ENCODE measurements around the gene SYNJ2.

The SYNJ2 gene

GRCh38 chr6:157982102-157982562 lies 469 bp downstream of the SYNJ2 start:
- H3K27ac ChIP-seq (ENCODE audit: low read length), result peak overlapping the region; percentile 50; the same call in 1 of the 2 replicates
- peak; percentile 29 for DNase-seq
- no peak for TF ChIP-seq EZH2 (optimal IDR thresholded peaks at IDR 0.05; ENCODE audit: low read depth, low read length)
- TF ChIP-seq, protein P1, sequence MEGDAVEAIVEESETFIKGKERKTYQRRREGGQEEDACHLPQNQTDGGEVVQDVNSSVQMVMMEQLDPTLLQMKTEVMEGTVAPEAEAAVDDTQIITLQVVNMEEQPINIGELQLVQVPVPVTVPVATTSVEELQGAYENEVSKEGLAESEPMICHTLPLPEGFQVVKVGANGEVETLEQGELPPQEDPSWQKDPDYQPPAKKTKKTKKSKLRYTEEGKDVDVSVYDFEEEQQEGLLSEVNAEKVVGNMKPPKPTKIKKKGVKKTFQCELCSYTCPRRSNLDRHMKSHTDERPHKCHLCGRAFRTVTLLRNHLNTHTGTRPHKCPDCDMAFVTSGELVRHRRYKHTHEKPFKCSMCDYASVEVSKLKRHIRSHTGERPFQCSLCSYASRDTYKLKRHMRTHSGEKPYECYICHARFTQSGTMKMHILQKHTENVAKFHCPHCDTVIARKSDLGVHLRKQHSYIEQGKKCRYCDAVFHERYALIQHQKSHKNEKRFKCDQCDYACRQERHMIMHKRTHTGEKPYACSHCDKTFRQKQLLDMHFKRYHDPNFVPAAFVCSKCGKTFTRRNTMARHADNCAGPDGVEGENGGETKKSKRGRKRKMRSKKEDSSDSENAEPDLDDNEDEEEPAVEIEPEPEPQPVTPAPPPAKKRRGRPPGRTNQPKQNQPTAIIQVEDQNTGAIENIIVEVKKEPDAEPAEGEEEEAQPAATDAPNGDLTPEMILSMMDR (IDR thresholded peaks at IDR 0.05; ENCODE audit: low read length), result no peak
- TF ChIP-seq EZH2phosphoT487 (IDR thresholded peaks at IDR 0.05; ENCODE audit: low read length), result no peak
- peak overlapping the region; percentile 74 for H3K9ac ChIP-seq (ENCODE audit: low read length)
- peaks cover 48% of the 10 kb centered on the region for H3K79me2 ChIP-seq (ENCODE audit: low read length)
- no peaks in the 10 kb centered on the region for H3K9me3 ChIP-seq (replicated peaks; ENCODE audit: insufficient read depth, low read length)
- no peaks in the 10 kb centered on the region for H4K20me1 ChIP-seq (ENCODE audit: insufficient read depth, low read length)
- H3K4me3 ChIP-seq (ENCODE audit: low read length), result peak overlapping the region; percentile 74
- peak overlapping the region; percentile 23; the same call in 1 of the 2 replicates for H2AFZ ChIP-seq (ENCODE audit: low read length)
- peaks cover 4% of the 10 kb centered on the region; the same call in 1 of the 2 replicates for H3F3A ChIP-seq (ENCODE audit: insufficient read depth, low read length)
- H3K9me2 ChIP-seq (replicated peaks; ENCODE audit: insufficient read depth, low read length), result no peaks in the 10 kb centered on the region
- H3K27me3 ChIP-seq (replicated peaks; ENCODE audit: insufficient read depth, low read length), result no peaks in the 10 kb centered on the region
- no peaks in the 10 kb centered on the region for H3K36me3 ChIP-seq (replicated peaks; ENCODE audit: insufficient read depth, low read length)
- H3K4me1 ChIP-seq (ENCODE audit: low read length), result no peaks in the 10 kb centered on the region
- peak overlapping the region; percentile 73 for H3K4me2 ChIP-seq (ENCODE audit: low read depth, low read length)

GRCh38 chr6:157982563-157983405 lies 1.1 kb downstream of the SYNJ2 start:
- Histone ChIP-seq H3F3A (ENCODE audit: insufficient read depth, low read length) (peaks cover 4% of the 10 kb centered on the region; the same call in 1 of the 2 replicates), H3K4me3 (ENCODE audit: low read length) (peak overlapping the region; percentile 74), H3K9me2 (replicated peaks; ENCODE audit: insufficient read depth, low read length) (no peaks in the 10 kb centered on the region), H3K9me3 (replicated peaks; ENCODE audit: insufficient read depth, low read length) (no peaks in the 10 kb centered on the region), H3K36me3 (replicated peaks; ENCODE audit: insufficient read depth, low read length) (no peaks in the 10 kb centered on the region), H3K27me3 (replicated peaks; ENCODE audit: insufficient read depth, low read length) (no peaks in the 10 kb centered on the region), H3K9ac (ENCODE audit: low read length) (peak overlapping the region; percentile 74; the same call in 1 of the 2 replicates), H4K20me1 (ENCODE audit: insufficient read depth, low read length) (no peaks in the 10 kb centered on the region), H3K4me2 (ENCODE audit: low read depth, low read length) (peak overlapping the region; percentile 73), H3K4me1 (ENCODE audit: low read length) (no peaks in the 10 kb centered on the region), H3K27ac (ENCODE audit: low read length) (peak overlapping the region; percentile 50; the same call in 1 of the 2 replicates), H3K79me2 (ENCODE audit: low read length) (peaks cover 55% of the 10 kb centered on the region), H2AFZ (ENCODE audit: low read length) (no peak overlapping the region)
- peak; percentile 40 for DNase-seq
- TF ChIP-seq EZH2 (optimal IDR thresholded peaks at IDR 0.05; ENCODE audit: low read depth, low read length), result no peak
- TF ChIP-seq, protein P1 (IDR thresholded peaks at IDR 0.05; ENCODE audit: low read length), result peak; percentile 34

- Histone ChIP-seq H3K4me3 (ENCODE audit: low read length) (peak overlapping the region; percentile 74; the same call in 1 of the 2 replicates), H3K79me2 (ENCODE audit: low read length) (peaks cover 62% of the 10 kb centered on the region), H3K4me1 (ENCODE audit: low read length) (no peaks in the 10 kb centered on the region), H3K9ac (ENCODE audit: low read length) (no peak overlapping the region), H3F3A (ENCODE audit: insufficient read depth, low read length) (peaks cover 4% of the 10 kb centered on the region; the same call in 1 of the 2 replicates), H3K36me3 (replicated peaks; ENCODE audit: insufficient read depth, low read length) (no peaks in the 10 kb centered on the region), H3K9me3 (replicated peaks; ENCODE audit: insufficient read depth, low read length) (no peaks in the 10 kb centered on the region), H3K4me2 (ENCODE audit: low read depth, low read length) (peak overlapping the region; percentile 73), H3K9me2 (replicated peaks; ENCODE audit: insufficient read depth, low read length) (no peaks in the 10 kb centered on the region), H4K20me1 (ENCODE audit: insufficient read depth, low read length) (no peaks in the 10 kb centered on the region), H2AFZ (ENCODE audit: low read length) (no peak overlapping the region), H3K27me3 (replicated peaks; ENCODE audit: insufficient read depth, low read length) (no peaks in the 10 kb centered on the region), H3K27ac (ENCODE audit: low read length) (no peak overlapping the region)
- no peak for DNase-seq
- TF ChIP-seq, protein P1 (IDR thresholded peaks at IDR 0.05; ENCODE audit: low read length), result no peak
- TF ChIP-seq EZH2 (optimal IDR thresholded peaks at IDR 0.05; ENCODE audit: low read depth, low read length), result no peak
- no peak for TF ChIP-seq EZH2phosphoT487 (IDR thresholded peaks at IDR 0.05; ENCODE audit: low read length)
Observed at GRCh38 chr6:157983406-157984119, 1.9 kb downstream of the SYNJ2 start.

All from MM.1S (cell line).